GM12801 (cell line): ENCODE results near the gene THBS2.

Experiments
- TF ChIP-seq, protein P1 (sequence below): IDR thresholded peaks from one replicate; pipeline ENCODE4 v1.5.1; 2011; ENCODE audit warnings: control low read depth; ENCODE audit not compliant: insufficient read length; ENCODE audit errors: extremely low read depth

The THBS2 gene

DNA sequence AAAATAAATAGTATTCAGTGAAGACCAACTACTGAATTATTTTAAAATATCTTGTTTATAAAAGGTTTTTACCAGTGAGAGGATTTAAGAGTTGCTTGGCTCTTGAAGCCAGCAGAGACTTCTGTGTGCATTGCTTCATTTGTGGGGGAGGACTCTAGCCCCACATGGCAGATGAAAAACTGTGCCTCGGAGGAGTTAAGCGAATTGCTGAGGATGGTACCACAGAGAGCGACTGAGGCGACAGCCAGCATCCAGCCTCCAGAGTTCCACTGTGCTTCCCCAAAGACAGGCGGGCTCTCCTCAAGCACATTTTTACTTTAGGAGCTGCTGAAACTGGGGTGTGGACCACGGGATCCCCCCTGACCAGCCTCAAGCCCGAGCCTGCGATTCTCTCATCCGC lies 80.7 kb downstream of the THBS2 start:
- TF ChIP-seq, protein P1, sequence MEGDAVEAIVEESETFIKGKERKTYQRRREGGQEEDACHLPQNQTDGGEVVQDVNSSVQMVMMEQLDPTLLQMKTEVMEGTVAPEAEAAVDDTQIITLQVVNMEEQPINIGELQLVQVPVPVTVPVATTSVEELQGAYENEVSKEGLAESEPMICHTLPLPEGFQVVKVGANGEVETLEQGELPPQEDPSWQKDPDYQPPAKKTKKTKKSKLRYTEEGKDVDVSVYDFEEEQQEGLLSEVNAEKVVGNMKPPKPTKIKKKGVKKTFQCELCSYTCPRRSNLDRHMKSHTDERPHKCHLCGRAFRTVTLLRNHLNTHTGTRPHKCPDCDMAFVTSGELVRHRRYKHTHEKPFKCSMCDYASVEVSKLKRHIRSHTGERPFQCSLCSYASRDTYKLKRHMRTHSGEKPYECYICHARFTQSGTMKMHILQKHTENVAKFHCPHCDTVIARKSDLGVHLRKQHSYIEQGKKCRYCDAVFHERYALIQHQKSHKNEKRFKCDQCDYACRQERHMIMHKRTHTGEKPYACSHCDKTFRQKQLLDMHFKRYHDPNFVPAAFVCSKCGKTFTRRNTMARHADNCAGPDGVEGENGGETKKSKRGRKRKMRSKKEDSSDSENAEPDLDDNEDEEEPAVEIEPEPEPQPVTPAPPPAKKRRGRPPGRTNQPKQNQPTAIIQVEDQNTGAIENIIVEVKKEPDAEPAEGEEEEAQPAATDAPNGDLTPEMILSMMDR: no peak

DNA sequence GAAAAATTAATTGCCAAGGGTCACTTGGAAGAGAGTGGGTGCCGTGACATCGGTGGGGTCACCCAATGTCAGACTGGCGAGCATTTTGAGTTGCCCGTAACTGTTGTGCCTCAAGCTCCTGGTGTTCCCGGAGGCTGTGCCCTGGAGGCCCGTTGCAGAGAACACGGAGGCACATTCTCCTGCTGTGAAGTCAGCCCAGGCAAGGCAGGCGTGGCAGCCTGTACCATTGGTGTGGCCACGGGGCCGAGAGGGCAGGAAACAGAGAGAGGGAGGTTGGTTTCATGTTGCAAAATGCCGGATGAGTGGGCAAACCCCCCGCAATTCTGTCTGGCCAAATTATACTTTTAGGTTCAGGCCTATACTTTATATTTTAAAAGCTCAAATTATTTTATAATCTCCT lies 81.2 kb downstream of the THBS2 start:
- TF ChIP-seq, protein P1: no peak

DNA sequence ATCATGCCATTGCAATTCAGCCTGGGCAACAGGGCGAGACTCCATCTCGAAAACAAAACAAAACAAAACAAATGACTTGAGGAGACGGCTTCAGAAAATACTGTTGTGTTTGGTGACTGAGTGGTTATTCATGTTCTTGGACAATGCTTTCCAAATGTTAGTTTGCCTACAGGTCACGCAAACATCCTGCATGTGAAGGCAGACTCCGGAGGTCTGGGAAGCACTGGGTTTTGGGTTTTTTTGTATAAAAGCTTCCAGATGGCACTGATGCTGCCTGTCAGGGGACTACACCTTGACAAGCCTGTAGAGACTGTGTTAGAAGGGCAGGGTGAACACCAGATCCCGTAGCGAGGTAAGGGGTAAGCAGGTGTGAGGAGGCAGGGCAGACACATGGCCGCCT lies 81.7 kb downstream of the THBS2 start:
- TF ChIP-seq, protein P1: no peak

DNA sequence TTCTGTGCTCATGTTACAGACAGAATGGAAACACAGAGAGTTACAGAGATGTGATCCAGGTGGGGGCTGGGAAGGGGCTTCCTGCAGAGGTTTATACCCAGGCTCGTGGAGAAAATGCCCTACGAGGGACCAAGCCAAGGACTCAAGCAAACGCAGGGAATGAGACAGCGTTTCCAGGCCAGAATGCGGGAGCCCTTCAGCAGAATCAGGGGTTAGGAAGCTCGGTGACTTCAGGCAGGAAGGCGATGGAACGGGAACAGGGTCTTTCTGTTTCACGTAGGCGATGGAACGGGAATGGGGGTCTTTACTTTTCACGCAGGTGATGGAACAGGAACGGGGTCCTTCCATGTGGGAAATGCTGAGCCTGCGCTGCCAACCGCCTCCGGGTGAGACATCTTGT lies 82.6 kb downstream of the THBS2 start:
- TF ChIP-seq, protein P1: no peak

DNA sequence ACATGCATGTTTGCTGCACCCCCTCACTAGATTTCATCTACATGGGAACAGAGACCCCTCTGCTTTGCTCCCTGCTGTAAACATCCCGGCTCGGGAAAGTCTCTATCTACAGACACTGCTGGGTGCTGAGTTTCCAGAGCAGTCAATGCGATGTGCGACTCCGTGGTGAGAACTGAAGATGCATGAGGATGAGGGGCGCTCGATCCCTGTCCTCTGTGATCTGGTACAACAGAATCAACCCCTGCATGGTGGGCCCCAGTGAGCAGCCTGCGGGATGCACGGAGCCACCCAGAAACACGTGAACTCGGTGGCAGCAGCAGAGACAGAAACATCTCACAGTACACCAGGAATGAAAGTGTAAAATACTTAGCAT lies 83.1 kb downstream of the THBS2 start:
- TF ChIP-seq, protein P1: no peak

DNA sequence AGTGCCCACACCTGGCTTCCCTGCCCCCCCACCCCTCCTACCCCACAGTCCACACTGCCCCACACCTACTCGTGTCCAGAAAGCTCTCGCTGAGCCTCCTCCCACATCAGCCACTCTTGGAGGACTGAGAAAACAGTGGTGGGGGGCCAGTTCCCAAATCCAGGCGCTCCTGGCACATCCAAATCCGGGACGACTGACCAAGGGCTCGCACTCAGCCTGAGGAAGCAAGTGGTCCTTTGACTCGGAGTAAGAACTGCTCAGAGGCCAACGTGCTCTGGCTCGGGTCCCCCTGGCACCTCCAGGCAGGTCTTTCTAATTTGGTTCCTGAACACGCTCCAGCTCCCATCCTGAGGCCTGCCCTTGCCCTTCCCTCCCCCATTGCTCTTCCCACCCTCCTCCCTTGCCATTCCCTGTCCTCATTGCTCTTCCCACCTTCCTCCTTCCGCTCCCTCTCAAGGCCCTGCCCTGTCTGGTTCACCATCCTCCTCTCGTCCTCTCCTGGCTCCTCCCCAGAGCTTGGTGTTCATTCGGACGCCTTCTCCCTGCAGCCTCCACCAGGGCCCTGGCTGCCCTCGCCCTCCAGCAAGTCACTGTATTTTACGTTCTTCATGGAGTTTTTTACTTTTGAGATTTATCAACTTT lies 83.6 kb downstream of the THBS2 start:
- TF ChIP-seq, protein P1: no peak

DNA sequence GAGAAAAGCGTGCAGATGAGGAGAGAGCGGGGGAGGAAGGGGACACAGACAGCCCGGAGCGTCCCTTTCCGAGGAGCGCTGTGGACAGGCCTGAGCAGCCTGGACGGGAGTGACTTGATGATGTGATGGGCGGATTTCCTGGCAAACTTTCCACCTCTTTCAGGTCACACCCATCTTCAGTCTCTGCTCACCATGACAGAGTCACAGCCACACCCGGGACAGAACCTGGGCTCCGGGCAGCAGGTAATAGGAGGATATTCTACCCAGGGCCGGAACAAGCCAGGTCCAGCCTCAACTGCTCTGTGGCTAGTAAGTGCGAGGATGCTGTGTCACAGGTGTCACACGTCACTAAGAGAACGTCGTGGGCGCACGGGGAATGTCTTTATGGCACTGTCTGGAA lies 84.3 kb downstream of the THBS2 start:
- TF ChIP-seq, protein P1: no peak

DNA sequence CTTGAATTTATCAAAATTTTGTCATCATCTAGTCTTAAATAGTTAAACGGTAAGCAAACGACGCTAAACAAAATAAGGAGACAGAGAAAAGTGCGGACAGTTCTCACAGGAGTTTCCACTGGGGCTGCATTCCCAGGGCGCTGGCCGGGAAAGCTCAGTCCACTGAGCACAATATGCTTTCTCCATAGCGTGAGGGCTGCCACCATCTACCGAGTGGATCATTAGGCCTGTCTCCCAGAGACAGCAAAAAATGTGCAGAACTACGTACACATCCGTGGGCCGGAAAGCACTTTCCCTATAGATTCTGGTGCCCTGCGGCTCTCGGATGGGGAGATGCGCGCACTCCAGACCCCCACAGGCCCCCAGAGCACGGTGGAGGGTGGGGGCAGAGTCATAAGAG lies 84.9 kb downstream of the THBS2 start:
- TF ChIP-seq, protein P1: no peak
